ENCODE measurements around the gene GRN.

- no peak for TF ChIP-seq EZH2 (IDR thresholded peaks at IDR 0.05; ENCODE audit: borderline replicate concordance, low read depth, low read length, severe bottlenecking)
- TF ChIP-seq POLR2AphosphoS5 (IDR thresholded peaks at IDR 0.05; ENCODE audit: insufficient read depth, low read depth, low read length) = no peak
Measured at GRCh38 chr17:44348234-44348987, 3.3 kb downstream of the GRN start.

Measured in endothelial cell of umbilical vein (primary cell).